ENCODE measurements around the gene OR1S2. TPM values are rescaled to one million over a fixed set of nuclear protein-coding genes. Genes with fewer than 3 reads are reported as not detected.

Gene OR1S2
- total RNA-seq, 3 donors from 2014 or later = not detected

- no peak for ATAC-seq
- DNase-seq = peak in 1 of 3 donors; percentile 48
- no peak for TF ChIP-seq CTCF (IDR thresholded peaks at IDR 0.05)
These were observed 24.3 kb downstream of the OR1S2 start for GRCh38 chr11:58179648-58180047.

GRCh38 chr11:58178444-58178843, 25.5 kb downstream of the OR1S2 start:
- H3K36me3 ChIP-seq (ENCODE audit: low read depth) = no peaks in the 10 kb centered on the region
- H3K4me3 ChIP-seq = no peak overlapping the region
- no peaks in the 10 kb centered on the region for H3K4me1 ChIP-seq (ENCODE audit: low read depth)
- peak; percentile 86 for ATAC-seq
- peak in 1 of 3 donors; percentile 18 for DNase-seq
- intact Hi-C loops (cut with DNase I, micrococcal nuclease) = no loop called here
- H3K9me3 ChIP-seq = no peaks in the 10 kb centered on the region
- TF ChIP-seq CTCF (IDR thresholded peaks at IDR 0.05) = no peak

More at GRCh38 chr11:58179648-58180047, 24.3 kb downstream of the OR1S2 start:
- no peaks in the 10 kb centered on the region for H3K4me1 ChIP-seq (ENCODE audit: low read depth)
- no peak overlapping the region for H3K4me3 ChIP-seq
- H3K9me3 ChIP-seq = no peaks in the 10 kb centered on the region
- intact Hi-C loops (cut with DNase I, micrococcal nuclease) = no loop called here
- H3K36me3 ChIP-seq (ENCODE audit: low read depth) = no peaks in the 10 kb centered on the region

DNA sequence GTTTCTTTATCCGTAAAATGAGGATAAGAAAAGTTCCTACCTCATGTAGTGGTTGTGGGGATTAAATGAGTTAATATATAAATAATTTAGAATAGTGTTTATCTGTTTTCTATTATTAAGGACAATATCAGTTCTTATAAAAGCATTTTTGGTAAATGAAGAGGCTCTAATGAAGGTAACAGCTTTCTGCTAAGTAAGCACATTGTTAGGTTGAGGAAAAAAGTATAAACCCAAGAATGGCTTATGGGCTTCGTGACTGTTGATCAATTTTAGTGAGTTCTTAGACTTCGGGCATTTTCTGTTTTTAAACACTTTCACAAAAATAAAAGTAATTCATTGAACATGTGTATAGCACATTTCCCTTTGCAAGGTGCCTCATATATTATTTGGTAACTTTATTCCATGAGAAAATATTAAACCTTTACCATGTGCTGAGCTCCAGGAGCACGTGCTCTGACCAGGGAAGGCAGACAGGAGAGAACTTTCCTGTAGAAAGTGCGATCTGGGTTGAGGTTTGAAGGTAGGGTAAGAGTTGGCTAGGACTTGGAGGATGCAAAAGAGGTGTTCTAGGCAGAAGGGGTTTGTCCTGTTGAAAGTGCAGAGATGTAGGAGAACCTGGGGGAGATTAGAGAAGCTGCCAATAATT, 26.4 kb downstream of the OR1S2 start:
- H3K4me1 ChIP-seq (ENCODE audit: low read depth) = no peaks in the 10 kb centered on the region
- DNase-seq (no peak), ATAC-seq (no peak)
- H3K9me3 ChIP-seq = no peaks in the 10 kb centered on the region
- TF ChIP-seq CTCF (IDR thresholded peaks at IDR 0.05) = no peak
- intact Hi-C loops (cut with DNase I, micrococcal nuclease) = no loop called here
- no peaks in the 10 kb centered on the region for H3K36me3 ChIP-seq (ENCODE audit: low read depth)
- no peak overlapping the region for H3K4me3 ChIP-seq

DNA sequence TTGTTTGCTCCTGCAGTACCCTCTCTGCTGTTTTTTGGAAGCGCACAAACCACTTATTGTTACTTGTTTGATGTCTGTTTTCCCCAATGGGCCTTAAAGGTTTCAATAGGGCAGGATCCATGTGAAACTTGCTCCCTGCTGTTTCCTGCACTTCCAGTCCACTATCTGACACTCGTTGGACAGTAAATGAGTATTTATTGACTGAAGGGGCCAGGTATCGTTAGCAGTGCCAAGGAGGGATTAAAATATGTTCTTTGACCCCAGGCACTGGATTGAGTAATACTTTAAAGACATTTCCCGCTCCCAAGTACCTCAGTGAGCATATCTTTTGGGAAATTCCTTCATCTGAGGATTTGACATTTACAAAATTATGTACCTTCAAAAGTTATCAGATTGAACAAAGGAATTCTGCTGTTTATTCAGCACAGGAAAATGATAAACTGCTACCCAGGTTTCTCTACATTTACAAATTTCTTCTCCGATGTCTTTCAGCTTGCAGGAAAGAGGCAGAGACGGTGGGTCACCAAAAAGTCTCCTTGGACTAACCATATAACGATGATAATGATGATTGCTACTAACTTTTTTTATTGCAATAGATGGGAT, 38.3 kb downstream of the OR1S2 start:
- ATAC-seq (peak; percentile 87), DNase-seq (peak in 1 of 3 donors; percentile 15)
- Histone ChIP-seq H3K36me3 (ENCODE audit: low read depth) (no peaks in the 10 kb centered on the region), H3K4me3 (no peak overlapping the region), H3K4me1 (ENCODE audit: low read depth) (peaks cover 3% of the 10 kb centered on the region), H3K9me3 (no peaks in the 10 kb centered on the region)
- intact Hi-C loops (cut with DNase I, micrococcal nuclease) = no loop called here
- TF ChIP-seq CTCF (IDR thresholded peaks at IDR 0.05) = no peak

GRCh38 chr11:58164990-58165389, 39.0 kb downstream of the OR1S2 start:
- H3K36me3 ChIP-seq (ENCODE audit: low read depth) = no peaks in the 10 kb centered on the region
- no peaks in the 10 kb centered on the region for H3K9me3 ChIP-seq
- H3K4me3 ChIP-seq = no peak overlapping the region
- ATAC-seq (peak; percentile 5), DNase-seq (no peak)
- TF ChIP-seq CTCF (IDR thresholded peaks at IDR 0.05) = no peak
- peaks cover 3% of the 10 kb centered on the region for H3K4me1 ChIP-seq (ENCODE audit: low read depth)
- intact Hi-C loops (cut with DNase I, micrococcal nuclease) = no loop called here
